ENCODE measurements around the gene TM4SF4. TPM values are rescaled to one million over a fixed set of nuclear protein-coding genes. Genes with fewer than 3 reads are reported as not detected.

Gene TM4SF4
- total RNA-seq, 2 donors from 2014 or later, result not detected

- no peak for DNase-seq (ENCODE audit: low spot score in 2 of 2)
Measured at GRCh38 chr3:149449799-149450198, 24.7 kb upstream of the TM4SF4 start.

GRCh38 chr3:149450281-149450680 is 24.2 kb upstream of the TM4SF4 start:
- no peak for DNase-seq (ENCODE audit: low spot score in 2 of 2)
- Mint-ChIP-seq H3K36me3 (peaks cover 10 to 11% of the 10 kb centered on the region in 2 donors), H3K9me3 (peaks cover 10 to 16% of the 10 kb centered on the region in 2 donors), H3K27ac (no peak overlapping the region)
- ATAC-seq, result no peak

More at GRCh38 chr3:149449799-149450198, 24.7 kb upstream of the TM4SF4 start:
- Mint-ChIP-seq H3K27ac (no peak overlapping the region), H3K9me3 (peaks cover 10 to 16% of the 10 kb centered on the region in 2 donors), H3K36me3 (peaks cover 10 to 11% of the 10 kb centered on the region in 2 donors)
- ATAC-seq, result no peak

- DNase-seq (ENCODE audit: low spot score in 2 of 2), result no peak
- no peak overlapping the region for H3K27ac Mint-ChIP-seq
- H3K9me3 Mint-ChIP-seq, result peaks cover 10 to 16% of the 10 kb centered on the region in 2 donors
- no peak for ATAC-seq
- H3K36me3 Mint-ChIP-seq, result peaks cover 10 to 11% of the 10 kb centered on the region in 2 donors
Measured at GRCh38 chr3:149452036-149452435, 22.5 kb upstream of the TM4SF4 start.

- no peak for DNase-seq (ENCODE audit: low spot score in 2 of 2)
- no peak for ATAC-seq
- H3K9me3 Mint-ChIP-seq, result peaks cover 10 to 16% of the 10 kb centered on the region in 2 donors
- H3K27ac Mint-ChIP-seq, result no peak overlapping the region
- H3K36me3 Mint-ChIP-seq, result peaks cover 10 to 11% of the 10 kb centered on the region in 2 donors
Measured at GRCh38 chr3:149453140-149453805, 21.2 kb upstream of the TM4SF4 start.

GRCh38 chr3:149454746-149455145 is 19.8 kb upstream of the TM4SF4 start:
- no peak overlapping the region for H3K27ac Mint-ChIP-seq
- H3K9me3 Mint-ChIP-seq, result peaks cover 10 to 16% of the 10 kb centered on the region in 2 donors
- H3K36me3 Mint-ChIP-seq, result peaks cover 10 to 11% of the 10 kb centered on the region in 2 donors
- DNase-seq (ENCODE audit: low spot score in 2 of 2) (no peak), ATAC-seq (no peak)

- peaks cover 10% of the 10 kb centered on the region in 2 donors for H3K9me3 Mint-ChIP-seq
- DNase-seq (ENCODE audit: low spot score in 2 of 2), result no peak
Measured at GRCh38 chr3:149455366-149455765, 19.1 kb upstream of the TM4SF4 start.

GRCh38 chr3:149455989-149456388 is 18.5 kb upstream of the TM4SF4 start:
- Mint-ChIP-seq H3K9me3 (peaks cover 8 to 10% of the 10 kb centered on the region in 2 donors), H3K36me3 (peaks cover 10 to 11% of the 10 kb centered on the region in 2 donors)
- no peak for ATAC-seq

More at GRCh38 chr3:149455366-149455765, 19.1 kb upstream of the TM4SF4 start:
- Mint-ChIP-seq H3K27ac (no peak overlapping the region), H3K36me3 (peaks cover 10 to 11% of the 10 kb centered on the region in 2 donors)
- ATAC-seq, result no peak

GRCh38 chr3:149459491-149460059 is 14.9 kb upstream of the TM4SF4 start:
- no peak overlapping the region for H3K27ac Mint-ChIP-seq
- no peak for ATAC-seq
- H3K36me3 Mint-ChIP-seq, result no peaks in the 10 kb centered on the region
- no peak for DNase-seq (ENCODE audit: low spot score in 2 of 2)
- no peaks in the 10 kb centered on the region for H3K9me3 Mint-ChIP-seq

More at GRCh38 chr3:149455989-149456388, 18.5 kb upstream of the TM4SF4 start:
- H3K27ac Mint-ChIP-seq, result no peak overlapping the region
- DNase-seq (ENCODE audit: low spot score in 2 of 2), result no peak

- Mint-ChIP-seq H3K9me3 (no peaks in the 10 kb centered on the region), H3K27ac (no peak overlapping the region), H3K36me3 (no peaks in the 10 kb centered on the region)
- no peak for DNase-seq (ENCODE audit: low spot score in 2 of 2)
- no peak for ATAC-seq
Measured at GRCh38 chr3:149460117-149460516, 14.4 kb upstream of the TM4SF4 start.

GRCh38 chr3:149462051-149462450 is 12.4 kb upstream of the TM4SF4 start:
- ATAC-seq, result no peak
- no peak for DNase-seq (ENCODE audit: low spot score in 2 of 2)
- no peaks in the 10 kb centered on the region for H3K9me3 Mint-ChIP-seq
- H3K27ac Mint-ChIP-seq, result no peak overlapping the region
- H3K36me3 Mint-ChIP-seq, result no peaks in the 10 kb centered on the region

- no peak for DNase-seq (ENCODE audit: low spot score in 2 of 2)
- no peak overlapping the region for H3K27ac Mint-ChIP-seq
- no peak for ATAC-seq
- H3K9me3 Mint-ChIP-seq, result no peaks in the 10 kb centered on the region
- H3K36me3 Mint-ChIP-seq, result no peaks in the 10 kb centered on the region
Measured at GRCh38 chr3:149462581-149463011, 11.9 kb upstream of the TM4SF4 start.

- Mint-ChIP-seq H3K9me3 (no peaks in the 10 kb centered on the region), H3K36me3 (no peaks in the 10 kb centered on the region), H3K27ac (no peak overlapping the region)
- no peak for DNase-seq (ENCODE audit: low spot score in 2 of 2)
- no peak for ATAC-seq
Measured at GRCh38 chr3:149463921-149464320, 10.6 kb upstream of the TM4SF4 start.

GRCh38 chr3:149464542-149465328 is 9.8 kb upstream of the TM4SF4 start:
- DNase-seq (ENCODE audit: low spot score in 2 of 2), result no peak
- Mint-ChIP-seq H3K36me3 (no peaks in the 10 kb centered on the region), H3K9me3 (no peaks in the 10 kb centered on the region), H3K27ac (no peak overlapping the region)
- ATAC-seq, result no peak

- H3K9me3 Mint-ChIP-seq, result no peaks in the 10 kb centered on the region
- ATAC-seq (no peak), DNase-seq (ENCODE audit: low spot score in 2 of 2) (no peak)
- no peaks in the 10 kb centered on the region for H3K36me3 Mint-ChIP-seq
- no peak overlapping the region for H3K27ac Mint-ChIP-seq
Measured at GRCh38 chr3:149465351-149465883, 9.1 kb upstream of the TM4SF4 start.

- DNase-seq (ENCODE audit: low spot score in 2 of 2), result no peak
- no peaks in the 10 kb centered on the region for H3K9me3 Mint-ChIP-seq
- no peak for ATAC-seq
- no peaks in the 10 kb centered on the region for H3K36me3 Mint-ChIP-seq
- H3K27ac Mint-ChIP-seq, result no peak overlapping the region
Measured at GRCh38 chr3:149466192-149466591, 8.3 kb upstream of the TM4SF4 start.

- H3K27ac Mint-ChIP-seq, result no peak overlapping the region
- no peaks in the 10 kb centered on the region for H3K36me3 Mint-ChIP-seq
- ATAC-seq, result no peak
- no peak for DNase-seq (ENCODE audit: low spot score in 2 of 2)
- no peaks in the 10 kb centered on the region for H3K9me3 Mint-ChIP-seq
Measured at GRCh38 chr3:149468504-149469212, 5.8 kb upstream of the TM4SF4 start.

Measured in activated naive CD4-positive, alpha-beta T cell treated with anti-CD3 and anti-CD28 coated beads, Interleukin-2, amount 50 U/mL, for 72 hours (primary cell).